Dermis microvascular lymphatic vessel endothelial cell (primary cell): Measurements from ENCODE around the gene GPC6. TPM values are rescaled to one million over a fixed set of nuclear protein-coding genes. Genes with fewer than 3 reads are reported as not detected.

ENCODE experiments used
- DNase-seq, 2 donors: peaks; one replicate each; pipeline versions ENCODE4 v3.0.0 to v3.0.0-alpha.2; 2010; ENCODE audit warnings: low read depth in 2 of 2
- total RNA-seq: library from RNA; depleted of rRNA; stranded (reverse); fragments of >200 nt; gene quantifications from 2 replicates; pipeline ENCODE4 v1.2.1, GENCODE V29; 2014

The GPC6 gene
- total RNA-seq, 1 donor from 2014 or later, result under 0.01 TPM

DNA sequence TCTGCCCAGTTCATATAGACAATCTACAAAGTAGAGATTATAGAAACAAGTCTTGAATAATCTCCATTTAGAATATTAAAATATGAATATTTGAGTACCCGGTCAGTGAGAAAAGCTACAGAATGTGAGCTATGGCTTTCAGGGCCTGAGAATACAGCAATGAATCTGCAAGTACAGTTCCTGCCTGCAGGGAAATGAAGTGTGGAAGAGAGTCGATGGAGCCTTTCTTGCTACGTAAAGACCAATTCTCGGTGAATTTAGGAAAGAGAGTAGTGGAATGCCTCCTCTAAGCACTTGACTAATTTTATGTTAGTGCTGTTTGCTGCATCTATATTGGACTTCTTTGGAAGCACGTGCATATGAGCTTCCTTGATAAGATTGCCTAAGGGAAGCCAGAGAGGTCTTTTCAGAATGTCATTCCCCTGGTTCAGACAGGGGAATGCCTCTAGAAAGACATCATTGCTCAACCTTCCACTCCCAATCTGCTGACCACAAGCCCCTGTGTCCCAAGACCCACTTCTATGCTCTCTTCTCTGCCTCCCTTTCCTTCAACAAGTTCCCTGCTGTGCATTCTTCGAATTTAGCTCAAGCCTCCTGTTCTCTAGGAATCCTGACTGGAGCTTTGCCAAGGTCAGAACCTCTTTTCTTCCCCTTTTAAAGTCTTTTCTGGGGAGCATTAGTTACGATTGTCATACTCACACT lies 41.9 kb downstream of the GPC6 start:
- no peak for DNase-seq

DNA sequence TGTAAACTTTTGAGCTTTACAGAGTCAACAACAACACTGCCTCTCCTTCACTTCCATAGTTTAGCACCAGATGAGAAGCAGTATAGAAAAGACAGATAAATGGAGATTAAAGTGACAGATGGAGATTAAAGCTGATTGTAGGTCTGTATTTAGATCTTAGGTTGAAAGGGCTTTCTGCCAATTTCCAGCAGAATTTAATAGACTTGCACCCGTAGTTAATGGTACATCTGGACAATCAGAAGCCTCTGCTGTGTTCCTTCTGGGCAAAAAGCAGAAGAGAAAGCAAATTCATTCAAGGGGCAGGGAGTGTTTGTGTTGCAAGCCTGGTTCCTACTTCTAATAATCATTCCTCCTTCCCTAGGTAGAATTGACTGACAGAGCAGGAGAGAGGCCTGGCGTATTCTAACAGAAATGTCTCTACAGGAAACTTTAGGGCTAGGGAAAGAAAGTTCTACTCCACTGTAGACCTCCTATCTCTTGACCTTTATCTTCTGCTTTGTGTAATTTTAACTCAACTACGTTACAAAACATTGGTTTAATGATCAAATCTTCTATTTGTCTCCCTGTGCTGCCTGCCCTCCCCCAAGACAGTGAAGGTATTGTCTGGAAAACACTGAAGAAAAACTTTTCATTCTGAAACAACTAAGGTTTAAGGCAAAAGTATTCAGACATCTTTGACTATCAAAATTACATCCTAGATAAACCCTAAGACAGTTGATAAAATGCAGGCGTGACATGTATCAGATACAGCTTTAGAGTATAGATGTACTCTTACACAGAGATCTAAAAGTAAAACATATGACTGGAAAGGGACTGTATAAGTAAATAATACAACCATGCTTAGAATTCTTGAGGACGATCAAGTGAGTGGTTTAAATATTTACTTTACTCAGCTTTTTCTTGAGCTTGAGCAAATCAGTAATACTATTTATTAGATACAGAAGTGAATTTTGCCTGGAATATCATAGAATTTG lies 44.4 kb downstream of the GPC6 start:
- no peak for DNase-seq

DNA sequence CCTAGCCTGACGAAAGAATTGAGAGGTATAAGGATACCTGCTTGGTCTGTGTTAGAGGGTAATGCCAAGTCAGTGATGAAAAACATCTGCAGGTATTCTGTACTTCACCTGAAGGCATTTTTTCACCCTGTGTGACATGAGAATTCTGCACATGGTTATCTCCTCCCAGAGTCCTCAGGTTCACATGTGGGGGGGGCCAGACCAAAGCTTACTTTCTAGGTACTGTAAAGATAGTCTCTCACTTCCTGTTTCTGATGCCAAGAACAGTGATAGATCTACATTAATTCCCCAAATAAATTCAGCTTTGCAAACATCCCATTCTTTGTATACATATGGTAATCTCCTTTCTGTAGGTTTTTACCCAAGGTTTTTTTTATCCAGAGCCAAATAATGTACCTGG lies 53.4 kb downstream of the GPC6 start:
- DNase-seq, result no peak

DNA sequence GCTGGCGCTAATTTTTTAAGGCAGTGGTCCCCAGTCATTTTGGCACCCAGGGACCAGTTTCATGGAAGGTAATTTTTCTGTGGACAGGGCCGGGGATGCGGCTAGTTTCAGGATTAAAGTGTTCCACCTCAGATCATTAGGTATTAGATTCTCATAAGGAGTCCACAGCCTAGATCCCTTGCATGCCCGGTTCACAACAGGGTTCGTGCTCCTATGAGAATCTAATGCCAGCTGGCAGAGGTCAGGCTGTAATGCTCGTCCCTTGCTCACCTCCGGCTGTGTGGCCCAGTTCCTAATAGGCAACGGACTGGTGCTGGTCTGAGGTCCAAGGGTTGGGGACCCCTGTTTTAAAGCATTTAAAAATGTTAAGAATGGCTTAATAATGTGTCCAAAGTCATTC lies 54.1 kb downstream of the GPC6 start:
- DNase-seq, result no peak

DNA sequence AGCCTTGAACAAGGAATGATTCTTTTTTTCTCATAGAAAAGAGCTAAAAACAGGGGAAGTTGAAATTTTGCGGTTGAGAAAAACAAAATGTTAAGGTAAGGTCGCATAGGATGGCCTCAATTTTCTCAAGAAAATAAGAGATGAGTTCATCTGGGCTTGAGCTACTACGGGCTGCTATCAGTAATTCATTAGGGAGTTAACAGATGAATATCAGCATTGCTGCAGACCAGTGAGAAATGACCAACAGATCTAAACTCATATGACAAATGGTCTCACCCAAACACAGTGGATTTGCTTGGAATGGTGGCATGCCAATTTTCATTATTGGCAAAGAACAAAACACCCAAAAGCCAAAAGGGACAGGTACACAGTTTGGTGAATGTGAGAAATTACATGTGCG lies 56.6 kb downstream of the GPC6 start:
- no peak for DNase-seq

DNA sequence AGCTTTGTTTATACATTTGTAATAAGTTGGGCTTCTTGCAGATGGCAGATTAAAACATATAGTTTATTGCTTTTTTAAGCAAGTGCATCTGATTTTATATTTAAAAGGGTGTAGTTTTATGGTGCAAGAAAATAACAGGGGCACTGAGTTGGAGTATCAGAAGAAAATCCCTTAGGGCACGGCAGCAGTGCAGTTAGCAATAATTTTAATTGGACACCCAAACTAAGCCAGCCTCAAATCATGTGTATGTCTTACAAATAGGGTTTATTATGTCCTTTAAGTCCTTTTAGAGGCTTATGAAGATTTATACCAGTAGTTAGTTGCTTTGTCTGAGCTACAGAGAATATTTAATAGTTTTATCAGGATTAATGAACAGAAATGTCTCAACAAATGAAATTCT lies 57.5 kb downstream of the GPC6 start:
- no peak for DNase-seq

DNA sequence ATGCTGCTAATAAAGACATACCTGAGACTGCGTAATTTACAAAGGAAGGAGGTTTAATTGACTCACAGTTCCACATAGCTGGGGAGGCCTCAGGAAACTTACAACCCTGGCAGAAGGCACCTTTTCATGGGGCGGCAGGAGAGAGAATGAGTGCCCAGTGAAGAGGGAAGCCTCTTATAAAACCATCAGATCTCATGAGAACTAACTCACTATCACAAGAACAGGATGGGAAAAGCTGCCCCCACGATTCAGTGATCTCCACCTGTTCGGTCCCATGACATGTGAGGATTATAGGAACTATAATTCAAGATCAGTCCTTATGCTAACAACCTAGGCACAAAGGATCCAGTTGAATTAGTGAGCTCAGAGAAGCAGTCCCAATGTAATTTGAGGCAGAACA lies 59.4 kb downstream of the GPC6 start:
- no peak for DNase-seq

DNA sequence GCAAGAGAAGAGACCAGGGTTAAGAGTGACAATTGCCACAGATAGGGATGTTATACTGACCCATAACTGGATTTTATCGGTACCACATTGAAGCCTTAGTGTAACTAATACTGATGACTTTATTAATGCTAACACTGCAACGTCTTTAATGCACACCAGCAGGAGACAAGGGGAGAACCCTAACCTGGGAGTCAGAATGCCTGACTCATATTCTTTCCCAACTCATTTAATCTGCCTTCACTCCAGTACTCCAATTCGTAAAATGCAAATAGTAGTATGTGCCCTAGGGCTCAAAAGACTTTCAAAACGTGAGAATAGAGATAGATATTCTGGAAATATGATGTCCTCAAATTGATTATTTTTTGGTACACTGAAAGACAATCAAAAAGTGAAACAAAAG lies 62.4 kb downstream of the GPC6 start:
- DNase-seq, result no peak

DNA sequence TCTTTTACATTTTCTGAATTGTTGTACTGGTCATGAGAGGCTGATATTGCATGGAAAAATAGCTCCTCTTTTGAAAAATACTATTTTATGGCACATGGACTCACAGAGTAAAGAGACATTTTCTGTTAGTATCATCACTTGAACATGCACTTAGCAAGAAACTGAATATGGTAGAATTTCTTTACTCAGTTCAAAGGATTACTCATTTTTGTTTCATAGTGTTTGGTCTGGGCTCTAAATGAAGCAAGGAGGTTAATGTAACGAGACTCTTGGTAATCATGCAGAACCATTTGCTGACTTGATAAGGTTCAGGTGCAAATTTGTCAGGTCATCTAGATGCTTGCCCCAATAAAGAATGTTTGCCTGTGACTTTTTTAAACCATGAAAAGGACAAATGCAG lies 63.2 kb downstream of the GPC6 start:
- DNase-seq, result no peak

DNA sequence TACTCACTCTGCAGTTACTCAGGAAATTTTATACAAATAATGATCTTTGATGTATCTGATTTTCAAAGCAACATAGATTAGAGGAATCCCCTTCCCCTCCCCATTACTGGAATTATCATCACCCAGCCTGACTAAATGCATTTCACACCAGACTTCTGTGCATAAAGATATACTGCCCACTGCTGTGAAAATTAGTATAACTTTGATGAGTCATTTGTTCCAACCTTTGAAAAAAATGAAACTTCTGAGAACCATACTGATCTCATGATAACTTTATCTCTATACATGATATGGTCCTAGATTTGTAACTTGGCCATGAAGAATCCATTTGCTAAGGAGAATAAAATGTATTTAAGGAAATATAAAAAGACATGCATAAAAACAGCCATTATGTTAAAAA lies 63.9 kb downstream of the GPC6 start:
- DNase-seq, result no peak

DNA sequence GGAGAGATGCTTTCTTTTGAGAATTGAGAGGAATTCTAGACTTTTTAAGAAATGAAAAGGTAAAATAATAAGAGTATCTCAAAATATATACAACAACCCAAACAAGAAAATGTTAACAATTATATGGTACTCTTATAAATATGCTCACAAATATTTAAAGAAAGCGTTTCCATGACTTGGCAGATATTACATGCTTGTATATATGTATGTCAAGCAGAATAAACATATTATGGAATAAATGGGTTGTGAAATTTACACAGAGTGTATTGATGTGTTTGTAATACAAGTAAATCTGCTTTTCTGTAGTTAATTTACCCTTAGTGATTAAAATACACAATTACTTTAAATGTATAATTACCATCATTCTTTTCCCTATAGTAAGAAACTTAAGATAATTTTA lies 65.8 kb downstream of the GPC6 start:
- no peak for DNase-seq

DNA sequence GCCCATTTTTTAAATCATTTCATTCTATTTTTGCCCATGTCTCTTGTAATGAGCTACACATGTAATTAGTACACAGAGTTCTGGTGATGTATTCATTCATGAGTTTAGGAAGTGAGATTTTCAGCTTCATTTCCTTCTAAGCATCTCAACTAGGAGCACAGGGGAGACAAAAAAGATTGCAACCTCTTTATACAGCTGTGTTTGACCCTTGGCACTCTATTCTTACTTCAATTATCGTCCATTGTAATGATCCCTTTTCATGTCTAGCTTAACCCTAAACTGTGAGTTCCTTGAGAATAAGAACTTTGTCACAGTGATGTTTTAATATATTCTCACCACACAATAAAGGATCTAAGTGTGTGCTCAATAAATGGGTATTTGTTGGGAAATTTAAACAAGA lies 67.1 kb downstream of the GPC6 start:
- no peak for DNase-seq

DNA sequence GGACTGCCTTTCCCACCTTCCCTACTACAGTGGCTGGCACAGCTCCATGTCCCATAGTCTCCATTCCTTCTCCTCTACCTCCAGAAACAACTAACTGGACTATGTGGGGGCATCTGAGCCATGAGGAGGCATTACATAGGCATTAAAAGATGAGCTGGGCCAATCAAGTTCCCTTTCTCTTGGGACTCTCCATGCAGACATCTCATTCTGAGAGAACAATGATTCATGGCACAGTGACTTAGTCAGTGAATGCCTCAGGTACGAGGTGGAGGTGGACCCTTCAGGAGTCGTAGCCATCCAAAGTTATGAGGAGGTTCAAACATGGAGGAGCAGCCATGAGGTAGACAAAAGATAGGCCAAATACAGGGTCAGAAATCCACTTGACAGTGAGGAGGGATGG lies 70.0 kb downstream of the GPC6 start:
- DNase-seq, result no peak

DNA sequence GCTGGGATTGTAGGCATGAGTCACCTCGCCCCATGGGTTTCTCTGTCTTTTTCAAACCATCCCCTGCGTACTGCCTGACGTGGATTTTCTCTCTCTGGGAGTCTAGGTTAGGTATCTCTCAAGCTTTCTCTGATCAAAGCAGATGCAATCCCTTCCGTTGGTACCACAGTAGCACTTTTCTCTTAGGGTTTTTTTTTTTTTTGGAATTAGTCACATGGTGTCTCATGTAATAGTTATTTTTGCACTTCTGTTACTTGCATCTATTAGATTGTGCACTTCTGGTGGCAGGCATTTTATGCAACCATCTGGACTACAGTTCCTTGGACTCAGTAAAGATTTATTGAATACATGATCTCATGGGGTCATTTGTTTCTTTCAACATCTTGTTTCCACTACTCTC lies 72.1 kb downstream of the GPC6 start:
- no peak for DNase-seq

DNA sequence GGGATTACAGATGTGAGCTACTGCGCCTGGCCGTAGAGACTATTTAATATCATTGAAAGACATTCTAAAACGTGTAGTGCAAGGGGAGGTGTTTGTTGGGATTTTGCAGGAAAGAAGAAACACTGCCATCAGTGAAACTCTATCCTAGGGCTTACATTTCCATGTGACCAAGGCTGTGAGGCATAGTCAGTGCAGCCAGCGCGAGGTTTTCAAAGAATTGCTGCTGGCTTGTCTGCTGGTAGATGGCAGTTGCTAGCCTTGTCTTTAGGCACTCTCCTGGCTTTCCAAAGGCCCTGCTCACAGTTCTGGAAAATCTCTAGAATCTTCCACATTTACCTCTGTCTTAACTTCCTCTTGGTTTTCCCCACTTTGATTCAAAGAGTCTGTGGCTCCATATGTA lies 77.5 kb downstream of the GPC6 start:
- no peak for DNase-seq

DNA sequence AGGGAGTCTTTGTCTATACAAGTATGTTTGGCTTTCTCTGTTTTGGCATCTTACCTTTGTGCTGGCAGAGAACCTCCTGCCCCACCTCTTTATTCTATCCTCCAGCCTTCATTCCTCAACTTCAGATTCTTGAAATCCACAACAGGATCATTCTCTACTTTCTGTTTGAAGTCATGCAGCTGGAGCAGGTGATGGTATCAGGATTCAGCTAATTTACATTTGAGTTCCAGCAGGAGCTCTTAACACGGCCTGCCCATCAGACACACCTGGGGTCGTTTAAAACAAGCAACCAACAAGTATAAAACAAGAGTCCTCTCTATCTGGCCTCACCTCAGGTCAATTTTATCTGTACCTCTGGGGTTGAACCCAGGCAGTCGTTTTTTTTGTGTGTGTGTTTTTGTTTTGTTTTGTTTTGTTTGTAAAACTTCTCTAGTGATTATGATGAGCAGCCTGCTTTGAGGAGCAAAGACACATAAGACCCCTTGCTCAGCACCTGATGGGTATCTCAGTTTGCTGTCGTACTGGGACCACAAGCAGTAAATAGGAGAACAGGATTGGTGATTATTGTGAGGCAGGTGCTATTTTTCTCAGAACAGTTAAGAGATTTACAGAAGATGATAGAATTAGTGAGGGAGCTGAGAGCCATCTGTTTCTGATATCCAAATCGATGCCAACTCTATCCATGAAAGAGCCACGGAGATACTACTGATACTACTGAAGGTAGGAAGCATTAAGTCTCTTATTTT lies 78.4 kb downstream of the GPC6 start:
- DNase-seq, result no peak

DNA sequence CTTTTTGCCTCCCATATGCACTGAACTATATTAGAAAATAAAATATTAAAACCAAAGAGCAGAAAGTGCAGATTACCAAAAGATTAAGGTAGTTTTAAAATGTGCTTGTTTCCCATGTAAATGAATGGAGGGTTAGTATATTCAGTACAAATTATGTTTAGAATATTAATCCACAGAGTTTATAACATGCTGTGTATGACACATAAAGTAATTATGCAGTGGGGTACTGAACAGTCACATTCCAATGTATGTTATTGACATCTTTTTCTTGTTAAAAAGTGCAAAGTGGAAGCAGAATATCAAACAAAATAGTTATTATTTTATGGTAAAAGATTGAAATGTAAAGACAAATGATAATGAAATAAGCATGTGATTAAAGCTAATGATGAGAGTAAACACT lies 79.3 kb downstream of the GPC6 start:
- no peak for DNase-seq

DNA sequence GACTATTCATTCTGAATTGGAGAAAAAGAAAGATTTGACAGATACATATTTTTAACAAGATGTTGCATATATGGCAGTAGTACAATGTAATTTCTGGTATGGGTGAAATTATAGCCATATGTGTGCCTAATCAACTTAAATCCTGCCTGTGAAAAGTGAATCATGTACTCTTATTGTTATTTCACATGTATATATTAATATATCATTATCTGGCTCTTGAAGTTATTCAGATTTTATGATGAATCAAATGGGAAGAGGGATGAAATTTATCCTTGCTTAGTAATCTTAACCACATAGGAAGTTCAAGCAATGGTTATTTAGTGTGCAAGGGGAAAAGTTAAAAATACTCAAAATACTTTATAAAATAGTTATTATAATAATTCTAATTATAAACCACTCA lies 80.5 kb downstream of the GPC6 start:
- DNase-seq, result no peak

DNA sequence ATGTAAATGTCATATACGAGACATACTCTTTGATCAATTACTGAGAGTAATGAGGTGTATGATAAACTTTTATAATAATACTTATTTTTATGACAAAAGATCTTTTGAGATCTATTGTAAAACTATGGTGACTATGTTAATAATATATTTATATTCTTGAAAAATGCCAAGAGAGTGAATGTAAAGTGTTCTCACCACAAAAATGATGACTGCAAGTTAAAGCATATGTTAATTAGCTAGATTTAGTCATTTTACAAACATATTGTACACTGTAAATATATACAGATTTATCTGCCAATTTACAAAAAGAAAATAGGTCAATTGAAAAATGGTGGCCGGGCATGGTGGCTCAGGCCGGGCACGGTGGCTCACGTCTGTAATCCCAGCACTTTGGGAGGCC lies 81.0 kb downstream of the GPC6 start:
- DNase-seq, result no peak

DNA sequence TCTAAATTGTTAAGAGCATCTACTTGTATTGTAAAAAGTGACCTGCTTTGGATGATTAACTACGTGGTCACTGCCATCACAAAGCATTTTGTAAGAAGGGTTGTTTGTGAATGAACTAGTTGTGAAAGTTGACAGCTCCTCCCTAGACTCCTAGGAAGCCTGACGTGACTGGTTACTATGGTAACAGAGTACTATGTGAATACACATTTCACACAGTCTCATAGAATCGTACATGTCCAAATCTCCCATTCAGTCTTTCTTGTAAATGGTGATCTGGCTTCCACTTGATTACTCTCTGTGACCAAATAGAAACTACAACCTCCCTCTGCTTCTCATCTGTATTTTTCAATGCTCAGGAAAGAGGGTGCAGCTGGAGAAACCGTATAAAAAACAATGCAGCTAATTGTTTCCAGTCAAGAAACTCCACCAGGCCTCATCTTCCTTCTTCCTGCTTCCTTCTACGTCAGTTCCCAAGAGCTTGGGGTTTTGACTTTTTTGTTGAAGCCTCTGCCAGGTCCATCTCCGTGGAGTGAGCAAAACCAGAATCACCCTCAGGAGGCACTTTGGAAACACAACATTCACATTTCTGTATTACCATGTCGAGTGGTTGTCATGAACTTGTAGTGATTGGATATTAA lies 83.4 kb downstream of the GPC6 start:
- no peak for DNase-seq

DNA sequence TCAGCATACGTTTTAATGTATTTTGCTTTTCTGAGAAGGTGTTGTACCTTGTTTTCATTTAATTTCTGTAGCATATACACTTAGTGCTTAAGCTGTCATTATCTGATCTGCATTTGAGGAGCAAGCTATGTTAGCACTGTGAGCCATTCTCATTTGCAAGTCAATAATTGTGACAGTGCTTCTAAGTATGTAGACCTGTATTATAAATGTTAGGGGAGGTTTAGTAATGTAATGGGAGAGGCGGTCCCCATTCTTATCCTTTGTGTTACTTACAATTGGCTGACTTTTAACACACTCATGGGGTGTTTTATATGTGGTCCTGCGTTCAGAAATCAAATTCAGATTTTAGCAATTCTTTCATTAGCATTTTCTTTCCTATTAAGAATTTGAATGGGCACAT lies 90.2 kb downstream of the GPC6 start:
- DNase-seq, result no peak
